SK-N-SH (cell line): ENCODE data around the gene ATP11A. TPM values are rescaled to one million over a fixed set of nuclear protein-coding genes. Genes with fewer than 3 reads are reported as not detected.

Experiments
- CTCF ChIA-PET: fragments of 300-600, 350-600 bp; formaldehyde crosslinking; extraction: SDS; loops from one replicate; lab custom pipeline; 2021; lab: Yijun Ruan, JAX
- POLR2A ChIA-PET: fragments of 350-600 bp; sonication (Branson Sonifier 250); formaldehyde crosslinking; extraction: SDS; loops from one replicate; lab custom pipeline; 2020; ENCODE audit warnings: antibody characterized with exemption, inconsistent platforms; lab: Yijun Ruan, JAX
- DNase-seq: peaks from one replicate; pipeline ENCODE4 v3.0.0; 2012
- H2AFZ ChIP-seq: fragments of 200-600 bp; sonication (generic); 2 replicates; pipeline ENCODE4 v1.8.1; 2016; ENCODE audit warnings: antibody characterized with exemption, mild to moderate bottlenecking, low read depth
- H3F3A ChIP-seq: fragments of 200-600 bp; sonication (generic); replicated peaks from 2 replicates; pipeline ENCODE3; 2016; ENCODE audit warnings: antibody characterized with exemption, mild to moderate bottlenecking; ENCODE audit not compliant: insufficient read depth
- H3K27ac ChIP-seq, 2 experiments: fragments of 200-500 bp in 1 of 2; fragments of 200-600 bp in 1 of 2; sonication (Bioruptor generic) in 1 of 2; sonication (generic), shearing (Covaris generic) in 1 of 2; 2 replicates each; pipeline versions ENCODE4 v1.5.1 to v1.6.1; 2014 to 2016; ENCODE audit warnings: low read depth in 2 of 2, inconsistent platforms in 1 of 2, low read length in 1 of 2, mild to moderate bottlenecking in 1 of 2, mixed read lengths in 1 of 2
- H3K27me3 ChIP-seq: fragments of 200-600 bp; sonication (generic), shearing (Covaris generic); 2 replicates; pipeline ENCODE4 v1.6.1; 2016; ENCODE audit warnings: mixed run types; ENCODE audit not compliant: insufficient read depth
- H3K36me3 ChIP-seq, 2 experiments: fragments of 200-500 bp in 1 of 2; fragments of 200-600 bp in 1 of 2; sonication (Bioruptor generic) in 1 of 2; sonication (generic) in 1 of 2; replicated peaks in 1 of 2; 2 replicates each; pipeline versions ENCODE3 to v1.5.1; 2014 to 2016; ENCODE audit warnings: low read length in 1 of 2, mild to moderate bottlenecking in 1 of 2; ENCODE audit not compliant: insufficient read depth in 2 of 2, control insufficient read depth in 1 of 2
- H3K4me1 ChIP-seq, 2 experiments: fragments of 200-500 bp in 1 of 2; fragments of 200-600 bp in 1 of 2; sonication (Bioruptor generic) in 1 of 2; sonication (generic), shearing (Covaris generic) in 1 of 2; 2 replicates each; pipeline versions ENCODE4 v1.5.1 to v1.6.1; 2014 to 2016; ENCODE audit warnings: low read depth in 1 of 2, low read length in 1 of 2, mixed run types in 1 of 2; ENCODE audit not compliant: insufficient read depth in 2 of 2, control insufficient read depth in 1 of 2
- H3K4me2 ChIP-seq: fragments of 200-600 bp; sonication (generic), shearing (Covaris generic); 2 replicates; pipeline ENCODE4 v1.6.1; 2017; ENCODE audit warnings: mixed run types
- H3K4me3 ChIP-seq, 2 experiments: fragments of 200-500 bp in 1 of 2; fragments of 200-600 bp in 1 of 2; sonication (Bioruptor generic) in 1 of 2; sonication (generic), shearing (Covaris generic) in 1 of 2; 2 replicates each; pipeline versions ENCODE4 v1.5.1 to v1.8.1; 2014 to 2016; ENCODE audit warnings: low read depth in 2 of 2, inconsistent platforms in 1 of 2, low read length in 1 of 2, mild to moderate bottlenecking in 1 of 2, mixed read lengths in 1 of 2, moderate library complexity in 1 of 2
- H3K79me2 ChIP-seq: fragments of 200-600 bp; sonication (generic); 2 replicates; pipeline ENCODE4 v1.8.1; 2017; ENCODE audit warnings: mild to moderate bottlenecking; ENCODE audit not compliant: insufficient read depth
- H3K9ac ChIP-seq: fragments of 200-600 bp; sonication (generic); 2 replicates; pipeline ENCODE4 v1.6.1; 2017; ENCODE audit warnings: mixed run types
- H3K9me2 ChIP-seq: fragments of 200-600 bp; sonication (generic); 2 replicates; pipeline ENCODE4 v1.6.1; 2017; ENCODE audit warnings: mixed run types
- H3K9me3 ChIP-seq: fragments of 200-600 bp; sonication (generic); 2 replicates; pipeline ENCODE4 v1.6.1; 2017; ENCODE audit warnings: mixed run types, mild to moderate bottlenecking, moderate library complexity
- H4K20me1 ChIP-seq: fragments of 200-600 bp; sonication (generic); 2 replicates; pipeline ENCODE4 v1.6.1; 2017; ENCODE audit warnings: mild to moderate bottlenecking, mixed run types; ENCODE audit not compliant: insufficient read depth
- EP300 ChIP-seq, 2 experiments: IDR thresholded peaks; 2 replicates each; pipeline versions ENCODE4 v1.4.0 to v1.6.1; 2012; ENCODE audit warnings: borderline replicate concordance in 1 of 2, low read depth in 1 of 2, low read length in 1 of 2
- FOXM1 ChIP-seq: IDR thresholded peaks from 2 replicates; pipeline ENCODE4 v1.4.0; 2012; ENCODE audit warnings: low read depth, mild to moderate bottlenecking
- JUND ChIP-seq: IDR thresholded peaks from 2 replicates; pipeline ENCODE4 v1.4.0; 2012
- MEF2A ChIP-seq: IDR thresholded peaks from 2 replicates; pipeline ENCODE4 v1.4.0; 2012; ENCODE audit warnings: low read depth, borderline replicate concordance
- MXI1 ChIP-seq: IDR thresholded peaks from 2 replicates; pipeline ENCODE4 v1.6.1; 2012; ENCODE audit warnings: mild to moderate bottlenecking, low read depth, low read length, improper control_type of control experiment
- NFIC ChIP-seq: IDR thresholded peaks from 2 replicates; pipeline ENCODE4 v1.4.0; 2012; ENCODE audit warnings: borderline replicate concordance
- NRF1 ChIP-seq: IDR thresholded peaks from 2 replicates; pipeline ENCODE4 v1.6.1; 2012; ENCODE audit warnings: low read depth, mild to moderate bottlenecking, low read length
- RAD21 ChIP-seq: IDR thresholded peaks from 2 replicates; pipeline ENCODE4 v1.6.1; 2012; ENCODE audit warnings: mild to moderate bottlenecking, low read length
- RFX5 ChIP-seq: IDR thresholded peaks from 2 replicates; pipeline ENCODE4 v1.6.1; 2012; ENCODE audit warnings: mild to moderate bottlenecking, improper control_type of control experiment, low read length
- RXRA ChIP-seq: IDR thresholded peaks from 2 replicates; pipeline ENCODE4 v1.4.0; 2012; ENCODE audit warnings: low read depth, mild to moderate bottlenecking, borderline replicate concordance
- SMC3 ChIP-seq: IDR thresholded peaks from 2 replicates; pipeline ENCODE4 v1.6.1; 2012; ENCODE audit warnings: low read depth, low read length, improper control_type of control experiment
- TCF12 ChIP-seq: IDR thresholded peaks from 2 replicates; pipeline ENCODE4 v1.4.0; 2012
- USF1 ChIP-seq: IDR thresholded peaks from 2 replicates; pipeline ENCODE4 v1.4.0; 2012; ENCODE audit warnings: low read depth, borderline replicate concordance
- USF2 ChIP-seq: fragments of 150-350 bp; IDR thresholded peaks from 2 replicates; pipeline ENCODE4 v1.6.1; 2017; ENCODE audit warnings: antibody characterized with exemption, low read length, low read depth, borderline replicate concordance
- YY1 ChIP-seq: IDR thresholded peaks from 2 replicates; pipeline ENCODE4 v1.4.0; 2012; ENCODE audit warnings: low read depth, mild to moderate bottlenecking
- WGBS: methylation state at CpG from one replicate; pipeline ENCODE4 v1.1.6; 2017; ENCODE audit warnings: low lambda C conversion rate; 5-methylcytosine and 5-hydroxymethylcytosine counted together
- polyA plus RNA-seq, 3 experiments: library from polyadenylated mRNA; depleted of rRNA; stranded (reverse); fragments of >200 nt; gene quantifications; 2 replicates each; pipeline ENCODE4 v1.2.3, GENCODE V29; 2012
- TF ChIP-seq, protein P1 (sequence below): fragments of 150-350 bp; IDR thresholded peaks from 2 replicates; pipeline ENCODE4 v1.6.1; 2016; ENCODE audit warnings: mild to moderate bottlenecking, low read depth, low read length
- TF ChIP-seq, protein P2 (sequence below): IDR thresholded peaks from 2 replicates; pipeline ENCODE4; 2012
- TF ChIP-seq, protein P3 (sequence below): fragments of 200-600 bp; sonication (generic); IDR thresholded peaks from 2 replicates; pipeline ENCODE4 v1.6.1; 2017; ENCODE audit warnings: antibody characterized with exemption, mild to moderate bottlenecking, moderate library complexity
- TF ChIP-seq, protein P4 (sequence below): IDR thresholded peaks from 2 replicates; pipeline ENCODE4 v1.4.0; 2012; ENCODE audit warnings: low read depth, borderline replicate concordance

ATP11A gene
- polyA plus RNA-seq, 1 of the 3 experiments (the other 2 are of a cell fraction) = 4.1 TPM

DNA sequence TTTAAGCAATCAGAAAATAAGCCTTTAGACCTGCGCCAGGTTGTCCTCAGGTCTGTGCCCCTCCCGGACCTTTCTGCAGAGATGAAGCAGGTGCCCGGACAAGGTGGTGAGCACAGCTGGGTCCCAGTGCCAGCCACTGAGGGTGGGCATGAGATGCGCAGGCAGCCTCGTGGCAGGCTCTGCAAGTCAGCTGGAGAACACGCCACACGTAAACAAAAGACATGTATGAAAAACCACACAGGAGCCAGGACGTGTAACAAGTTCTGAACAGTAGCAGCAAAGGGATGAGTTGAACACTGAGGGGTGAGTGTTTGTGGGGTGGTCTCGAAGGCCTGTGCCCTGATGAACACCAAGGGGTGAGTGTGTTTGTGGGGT, 210.4 kb downstream of the ATP11A start:
- Histone ChIP-seq H3K4me2 (no peak overlapping the region), H4K20me1 (no peaks in the 10 kb centered on the region), H3K27ac (no peak overlapping the region), H2AFZ (no peak overlapping the region), H3K4me1 (peaks cover 0 to 24% of the 10 kb centered on the region in 2 experiments; a peak in 1 of 4 replicates), H3K36me3 (no peaks in the 10 kb centered on the region), H3K79me2 (no peaks in the 10 kb centered on the region), H3K9me2 (no peaks in the 10 kb centered on the region), H3F3A (no peaks in the 10 kb centered on the region), H3K4me3 (no peak overlapping the region), H3K9me3 (no peaks in the 10 kb centered on the region), H3K9ac (no peak overlapping the region), H3K27me3 (no peaks in the 10 kb centered on the region)
- 73% methylated on average over 9 of the region's 9 CpGs for WGBS
- DNase-seq = no peak
- ChIA-PET CTCF (interaction anchor here (1.0 to 1.7 kb wide), 4 partner anchors 25 to 102 kb away, joined by 3 to 7 read pairs (median 4); no protein-coding TSS in a partner anchor), POLR2A (interaction anchor here (1.5 kb wide), 1 partner anchor 14 kb away, joined by 3 read pairs; no protein-coding TSS in a partner anchor)
- TF ChIP-seq, protein P1, sequence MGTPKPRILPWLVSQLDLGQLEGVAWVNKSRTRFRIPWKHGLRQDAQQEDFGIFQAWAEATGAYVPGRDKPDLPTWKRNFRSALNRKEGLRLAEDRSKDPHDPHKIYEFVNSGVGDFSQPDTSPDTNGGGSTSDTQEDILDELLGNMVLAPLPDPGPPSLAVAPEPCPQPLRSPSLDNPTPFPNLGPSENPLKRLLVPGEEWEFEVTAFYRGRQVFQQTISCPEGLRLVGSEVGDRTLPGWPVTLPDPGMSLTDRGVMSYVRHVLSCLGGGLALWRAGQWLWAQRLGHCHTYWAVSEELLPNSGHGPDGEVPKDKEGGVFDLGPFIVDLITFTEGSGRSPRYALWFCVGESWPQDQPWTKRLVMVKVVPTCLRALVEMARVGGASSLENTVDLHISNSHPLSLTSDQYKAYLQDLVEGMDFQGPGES = no peak
- no peak for TF ChIP-seq MXI1
- TF ChIP-seq RXRA = no peak
- TF ChIP-seq RAD21 = no peak
- TF ChIP-seq YY1 = no peak
- TF ChIP-seq JUND = no peak
- no peak for TF ChIP-seq USF1
- TF ChIP-seq FOXM1 = no peak
- no peak for TF ChIP-seq NFIC
- TF ChIP-seq, protein P2, sequence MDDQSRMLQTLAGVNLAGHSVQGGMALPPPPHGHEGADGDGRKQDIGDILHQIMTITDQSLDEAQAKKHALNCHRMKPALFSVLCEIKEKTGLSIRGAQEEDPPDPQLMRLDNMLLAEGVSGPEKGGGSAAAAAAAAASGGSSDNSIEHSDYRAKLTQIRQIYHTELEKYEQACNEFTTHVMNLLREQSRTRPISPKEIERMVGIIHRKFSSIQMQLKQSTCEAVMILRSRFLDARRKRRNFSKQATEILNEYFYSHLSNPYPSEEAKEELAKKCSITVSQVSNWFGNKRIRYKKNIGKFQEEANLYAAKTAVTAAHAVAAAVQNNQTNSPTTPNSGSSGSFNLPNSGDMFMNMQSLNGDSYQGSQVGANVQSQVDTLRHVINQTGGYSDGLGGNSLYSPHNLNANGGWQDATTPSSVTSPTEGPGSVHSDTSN = no peak
- TF ChIP-seq NRF1 = no peak
- TF ChIP-seq USF2 = no peak
- no peak for TF ChIP-seq RFX5
- TF ChIP-seq TCF12 = no peak
- no peak for TF ChIP-seq SMC3
- TF ChIP-seq EP300 (IDR thresholded peaks at IDR 0.05; ENCODE audit: borderline replicate concordance in 1 of 2, low read depth in 1 of 2, low read length in 1 of 2) = no peak
- TF ChIP-seq, protein P3, sequence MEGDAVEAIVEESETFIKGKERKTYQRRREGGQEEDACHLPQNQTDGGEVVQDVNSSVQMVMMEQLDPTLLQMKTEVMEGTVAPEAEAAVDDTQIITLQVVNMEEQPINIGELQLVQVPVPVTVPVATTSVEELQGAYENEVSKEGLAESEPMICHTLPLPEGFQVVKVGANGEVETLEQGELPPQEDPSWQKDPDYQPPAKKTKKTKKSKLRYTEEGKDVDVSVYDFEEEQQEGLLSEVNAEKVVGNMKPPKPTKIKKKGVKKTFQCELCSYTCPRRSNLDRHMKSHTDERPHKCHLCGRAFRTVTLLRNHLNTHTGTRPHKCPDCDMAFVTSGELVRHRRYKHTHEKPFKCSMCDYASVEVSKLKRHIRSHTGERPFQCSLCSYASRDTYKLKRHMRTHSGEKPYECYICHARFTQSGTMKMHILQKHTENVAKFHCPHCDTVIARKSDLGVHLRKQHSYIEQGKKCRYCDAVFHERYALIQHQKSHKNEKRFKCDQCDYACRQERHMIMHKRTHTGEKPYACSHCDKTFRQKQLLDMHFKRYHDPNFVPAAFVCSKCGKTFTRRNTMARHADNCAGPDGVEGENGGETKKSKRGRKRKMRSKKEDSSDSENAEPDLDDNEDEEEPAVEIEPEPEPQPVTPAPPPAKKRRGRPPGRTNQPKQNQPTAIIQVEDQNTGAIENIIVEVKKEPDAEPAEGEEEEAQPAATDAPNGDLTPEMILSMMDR = no peak
- no peak for TF ChIP-seq MEF2A
- TF ChIP-seq, protein P4, sequence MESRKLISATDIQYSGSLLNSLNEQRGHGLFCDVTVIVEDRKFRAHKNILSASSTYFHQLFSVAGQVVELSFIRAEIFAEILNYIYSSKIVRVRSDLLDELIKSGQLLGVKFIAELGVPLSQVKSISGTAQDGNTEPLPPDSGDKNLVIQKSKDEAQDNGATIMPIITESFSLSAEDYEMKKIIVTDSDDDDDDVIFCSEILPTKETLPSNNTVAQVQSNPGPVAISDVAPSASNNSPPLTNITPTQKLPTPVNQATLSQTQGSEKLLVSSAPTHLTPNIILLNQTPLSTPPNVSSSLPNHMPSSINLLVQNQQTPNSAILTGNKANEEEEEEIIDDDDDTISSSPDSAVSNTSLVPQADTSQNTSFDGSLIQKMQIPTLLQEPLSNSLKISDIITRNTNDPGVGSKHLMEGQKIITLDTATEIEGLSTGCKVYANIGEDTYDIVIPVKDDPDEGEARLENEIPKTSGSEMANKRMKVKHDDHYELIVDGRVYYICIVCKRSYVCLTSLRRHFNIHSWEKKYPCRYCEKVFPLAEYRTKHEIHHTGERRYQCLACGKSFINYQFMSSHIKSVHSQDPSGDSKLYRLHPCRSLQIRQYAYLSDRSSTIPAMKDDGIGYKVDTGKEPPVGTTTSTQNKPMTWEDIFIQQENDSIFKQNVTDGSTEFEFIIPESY = no peak
